Aorta (tissue), 5 donors: Measurements from ENCODE around the gene RUNX2. TPM values are rescaled to one million over a fixed set of nuclear protein-coding genes. Genes with fewer than 3 reads are reported as not detected.

Experiments used
- ATAC-seq: fragments of 200-7000 bp; cut with Tn5 transposase; one replicate; pipeline ENCODE4 v1.9.1; 2022; ENCODE audit warnings: moderate library complexity; ENCODE audit not compliant: low FRiP score
- DNase-seq, 2 donors: peaks; one replicate each; pipeline ENCODE4 v3.0.0-alpha.2; 2020
- H3K27ac ChIP-seq, 2 donors: one replicate each; pipeline ENCODE4 v1.5.1; 2013; ENCODE audit warnings: low read length in 2 of 2, mild to moderate bottlenecking in 2 of 2, moderate library complexity in 2 of 2, control low read depth in 1 of 2, inconsistent platforms in 1 of 2, low read depth in 1 of 2
- H3K27me3 ChIP-seq, 2 donors: one replicate each; pipeline ENCODE4 v1.6.1; 2013; ENCODE audit warnings: control low read depth in 1 of 2, low read length in 1 of 2, mild to moderate bottlenecking in 1 of 2, moderate library complexity in 1 of 2; ENCODE audit not compliant: insufficient read depth in 2 of 2, control insufficient read depth in 1 of 2
- H3K36me3 ChIP-seq, 2 donors: one replicate each; pipeline ENCODE4 v1.6.1; 2013; ENCODE audit warnings: control low read depth in 1 of 2, low read length in 1 of 2, mild to moderate bottlenecking in 1 of 2; ENCODE audit not compliant: insufficient read depth in 2 of 2, control insufficient read depth in 1 of 2
- H3K4me1 ChIP-seq, 2 donors: one replicate each; pipeline ENCODE4 v1.6.1; 2013; ENCODE audit warnings: low read length in 2 of 2, control low read depth in 1 of 2, mild to moderate bottlenecking in 1 of 2, moderate library complexity in 1 of 2; ENCODE audit not compliant: insufficient read depth in 2 of 2, control insufficient read depth in 1 of 2
- H3K4me3 ChIP-seq, 2 donors: one replicate each; pipeline ENCODE4 v1.5.1; 2013; ENCODE audit warnings: low read length in 2 of 2, control low read depth in 1 of 2, mild to moderate bottlenecking in 1 of 2
- H3K9me3 ChIP-seq: one replicate; pipeline ENCODE4 v1.6.1; 2013; ENCODE audit warnings: mild to moderate bottlenecking, low read length; ENCODE audit not compliant: control insufficient read depth
- WGBS, 2 donors: extraction: QIAGEN DNeasy Blood & Tissue Kit; methylation state at CpG; one replicate each; pipeline ENCODE4 v1.1.7; 2013; 5-methylcytosine and 5-hydroxymethylcytosine counted together
- intact Hi-C, 2 donors: fragments of 100-400 bp; cut with DNase I; formaldehyde crosslinking; loops; one replicate each; pipeline versions ENCODE4 v1.14.2 to v1.15.0; 2022
- polyA plus RNA-seq, 2 donors: library from polyadenylated mRNA; stranded (reverse); fragments of 200-250 nt; gene quantifications; one replicate each; pipeline ENCODE4 v1.2.3, GENCODE V29; 2013
- total RNA-seq, 2 donors: library from RNA; stranded (reverse); fragmentation: NEBNext Ultra II Directional; extraction: Animal tissue kit (Norgen Biotek cat#: 25700); gene quantifications; one replicate each; pipeline ENCODE4 v1.2.1, GENCODE V29; 2021
- donor health status: healthy with polysubstance abuse.
- donor health status: Bipolar disorder and iron deficiency.
- donor health status: DM: no; HTN: no; CAD: no.
- donor health status: DM: no; HTN: no; CAD: no.
- donor health status: DM: yes; HTN: yes; CAD: no.

Gene RUNX2
- total and polyA plus RNA-seq, 4 donors, result 1.0 to 5.4 (median 1.9) TPM

GRCh38 chr6:45541934-45542333, 213.8 kb downstream of the RUNX2 start:
- ATAC-seq, result no peak
- no peaks in the 10 kb centered on the region for H3K4me1 ChIP-seq
- no peak overlapping the region for H3K27ac ChIP-seq
- WGBS, 2 donors, result 92% methylated on average over 3 of the region's 3 CpGs
- H3K9me3 ChIP-seq, result peaks cover 1% of the 10 kb centered on the region
- intact Hi-C loops, result no loop called here
- H3K4me3 ChIP-seq, result no peak overlapping the region
- DNase-seq, result no peak
- H3K27me3 ChIP-seq, result no peaks in the 10 kb centered on the region
- no peaks in the 10 kb centered on the region for H3K36me3 ChIP-seq

DNA sequence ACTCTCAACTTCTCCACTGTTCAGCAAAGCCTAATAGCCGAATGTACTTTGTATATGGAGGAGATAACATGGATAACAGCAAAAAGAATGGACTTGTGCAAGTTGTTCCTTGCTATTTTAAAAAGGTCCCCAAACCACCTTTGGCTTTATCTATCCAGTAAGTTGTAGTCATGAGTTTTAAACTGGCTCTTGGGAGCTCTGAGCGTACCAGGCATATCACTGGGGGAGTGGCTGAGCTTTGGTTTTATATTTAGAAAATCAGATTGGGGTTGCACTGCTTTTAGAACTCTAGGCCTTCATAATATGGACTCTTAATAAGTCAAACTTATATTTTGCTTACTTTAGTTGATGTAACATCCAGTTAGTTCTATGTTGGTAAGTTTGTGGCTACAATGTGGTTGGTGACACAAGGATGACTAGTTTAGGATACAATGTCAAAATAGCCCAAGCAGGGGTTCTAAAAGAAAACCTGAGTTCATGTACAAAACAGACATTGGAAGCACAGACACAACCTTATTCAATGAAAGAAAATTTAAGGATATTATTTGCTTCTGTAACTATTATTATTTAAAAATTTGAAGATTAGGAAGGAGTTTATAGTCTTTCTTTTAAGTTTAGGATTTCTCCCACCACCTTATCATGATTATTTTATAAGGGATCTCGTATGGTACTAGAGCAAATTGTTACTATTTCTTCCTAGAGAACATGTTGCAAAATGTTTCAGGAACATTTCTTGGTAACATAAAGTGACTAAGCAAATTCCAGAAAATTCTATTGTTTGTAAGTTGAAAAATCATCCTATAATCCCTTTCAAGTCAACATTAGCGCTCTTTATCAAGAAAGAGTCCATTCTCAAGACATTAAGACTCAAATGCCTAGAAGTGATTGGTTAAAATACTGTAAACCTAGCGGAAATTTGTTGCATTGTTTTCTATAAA, 215.4 kb downstream of the RUNX2 start:
- intact Hi-C loops, result no loop called here
- Histone ChIP-seq H3K9me3 (peaks cover 1% of the 10 kb centered on the region), H3K27me3 (no peaks in the 10 kb centered on the region), H3K27ac (no peak overlapping the region), H3K36me3 (no peaks in the 10 kb centered on the region), H3K4me1 (no peaks in the 10 kb centered on the region), H3K4me3 (no peak overlapping the region)
- no peak for ATAC-seq
- 83 to 90% methylated on average over 5 of the region's 5 CpGs for WGBS, 2 donors
- DNase-seq, result no peak

GRCh38 chr6:45545416-45545815, 217.3 kb downstream of the RUNX2 start:
- Histone ChIP-seq H3K36me3 (no peaks in the 10 kb centered on the region), H3K27ac (no peak overlapping the region), H3K4me1 (no peaks in the 10 kb centered on the region), H3K27me3 (no peaks in the 10 kb centered on the region), H3K9me3 (no peaks in the 10 kb centered on the region), H3K4me3 (no peak overlapping the region)
- WGBS, 2 donors, result 98 to 99% methylated on average over 2 of the region's 2 CpGs
- intact Hi-C loops, result no loop called here
- no peak for ATAC-seq
- no peak for DNase-seq

GRCh38 chr6:45548657-45549515, 220.8 kb downstream of the RUNX2 start:
- no peaks in the 10 kb centered on the region for H3K9me3 ChIP-seq
- DNase-seq, result no peak
- 77 to 81% methylated on average over 7 of the region's 7 CpGs for WGBS, 2 donors

DNA sequence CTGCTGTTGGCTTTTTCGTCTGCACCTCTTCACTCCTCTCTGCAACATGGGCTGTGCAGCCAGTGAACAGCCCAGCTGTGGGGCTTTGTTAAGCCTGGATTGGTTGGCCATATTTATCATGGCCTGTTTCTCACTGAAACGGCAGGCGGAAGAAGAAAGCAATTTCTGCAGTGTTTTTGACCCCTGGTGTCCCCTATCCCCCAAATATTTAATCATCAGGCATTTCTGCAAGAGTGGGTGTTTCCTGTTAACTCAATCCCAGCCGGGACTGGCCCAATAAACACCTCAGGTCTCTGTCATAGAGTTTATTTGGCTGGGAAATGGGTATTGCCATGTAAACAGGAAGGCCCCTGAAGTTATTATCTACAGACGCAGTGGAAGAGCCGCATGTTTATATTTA, 224.4 kb downstream of the RUNX2 start:
- peaks cover 0 to 2% of the 10 kb centered on the region in 2 donors for H3K27me3 ChIP-seq
- H3K9me3 ChIP-seq, result no peaks in the 10 kb centered on the region
- no peaks in the 10 kb centered on the region for H3K4me1 ChIP-seq
- H3K4me3 ChIP-seq, result no peak overlapping the region
- intact Hi-C loops, result no loop called here
- no peaks in the 10 kb centered on the region for H3K36me3 ChIP-seq
- ATAC-seq (no peak), DNase-seq (no peak)
- WGBS, 2 donors, result 77 to 84% methylated on average over 6 of the region's 6 CpGs
- no peak overlapping the region for H3K27ac ChIP-seq

More at GRCh38 chr6:45548657-45549515, 220.8 kb downstream of the RUNX2 start:
- H3K27me3 ChIP-seq, result peaks cover 0 to 2% of the 10 kb centered on the region in 2 donors
- H3K4me1 ChIP-seq, result no peaks in the 10 kb centered on the region
- intact Hi-C loops, result no loop called here
- no peak overlapping the region for H3K4me3 ChIP-seq
- no peak for ATAC-seq
- no peak overlapping the region for H3K27ac ChIP-seq
- H3K36me3 ChIP-seq, result no peaks in the 10 kb centered on the region

- DNase-seq, result no peak
- intact Hi-C loops, result no loop called here
These were observed 225.7 kb downstream of the RUNX2 start for GRCh38 chr6:45553730-45554344.

GRCh38 chr6:45554591-45554990, 226.5 kb downstream of the RUNX2 start:
- WGBS, 2 donors, result 16 to 29% methylated on average over 1 of the region's 1 CpG
- Histone ChIP-seq H3K27ac (no peak overlapping the region), H3K9me3 (no peaks in the 10 kb centered on the region)

More at GRCh38 chr6:45553730-45554344, 225.7 kb downstream of the RUNX2 start:
- Histone ChIP-seq H3K4me3 (no peak overlapping the region), H3K27me3 (peaks cover 0 to 2% of the 10 kb centered on the region in 2 donors), H3K36me3 (no peaks in the 10 kb centered on the region), H3K27ac (no peak overlapping the region), H3K9me3 (no peaks in the 10 kb centered on the region), H3K4me1 (no peaks in the 10 kb centered on the region)
- no peak for ATAC-seq
- 74 to 75% methylated on average over 4 of the region's 4 CpGs for WGBS, 2 donors

DNA sequence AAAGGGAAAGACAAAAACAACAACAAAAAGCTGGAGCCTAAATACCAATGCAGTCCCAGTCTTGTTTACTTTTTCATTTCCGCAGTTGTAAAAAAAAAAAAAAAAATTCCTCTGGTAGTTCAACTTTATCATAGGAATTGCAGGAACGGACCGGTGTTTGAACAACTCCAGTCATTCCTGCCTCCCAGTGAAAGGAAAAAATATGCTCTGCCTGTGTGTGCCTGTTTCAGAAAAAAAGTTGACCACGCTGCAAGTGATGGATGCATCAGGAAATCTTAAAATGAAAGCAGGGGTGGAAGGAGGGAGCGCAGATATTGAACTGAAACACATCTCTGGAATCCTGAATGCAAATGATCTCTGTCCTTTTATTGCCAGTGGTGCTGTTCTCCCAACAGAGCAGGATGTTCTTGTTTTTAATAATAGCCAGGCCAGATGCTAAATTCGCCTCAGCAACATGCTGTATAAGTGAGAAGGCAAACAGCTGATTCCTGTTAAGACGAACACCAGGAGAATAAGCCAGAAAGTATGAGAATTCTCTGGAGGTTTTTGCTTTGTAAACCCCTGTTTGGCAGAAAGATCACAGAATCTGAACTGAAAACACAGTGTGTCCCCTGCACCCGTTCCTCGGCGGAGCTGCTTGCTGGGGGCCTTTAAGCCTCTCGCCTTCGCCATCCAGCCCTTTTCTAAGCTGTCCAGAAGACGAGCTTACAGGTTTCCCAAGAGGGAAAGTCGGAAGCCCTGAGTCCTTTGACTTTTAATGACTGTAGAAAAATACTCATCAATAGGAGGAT, 228.0 kb downstream of the RUNX2 start:
- ATAC-seq (no peak), DNase-seq (no peak)
- H3K4me1 ChIP-seq, result no peaks in the 10 kb centered on the region
- intact Hi-C loops, result no loop called here
- H3K27ac ChIP-seq, result no peak overlapping the region
- whole genome bisulfite sequencing, 2 donors, result 40 to 46% methylated on average over 14 of the region's 14 CpGs
- peaks cover 0 to 2% of the 10 kb centered on the region in 2 donors for H3K27me3 ChIP-seq
- H3K36me3 ChIP-seq, result no peaks in the 10 kb centered on the region
- H3K9me3 ChIP-seq, result no peaks in the 10 kb centered on the region
- H3K4me3 ChIP-seq, result no peak overlapping the region

More at GRCh38 chr6:45554591-45554990, 226.5 kb downstream of the RUNX2 start:
- Histone ChIP-seq H3K27me3 (peaks cover 0 to 2% of the 10 kb centered on the region in 2 donors), H3K36me3 (no peaks in the 10 kb centered on the region), H3K4me1 (no peaks in the 10 kb centered on the region), H3K4me3 (no peak overlapping the region)
- DNase-seq, result no peak
- ATAC-seq, result no peak
- intact Hi-C loops, result no loop called here
